Osteoblast (primary cell): ENCODE data around the gene SULT1C3. TPM values are rescaled to one million over a fixed set of nuclear protein-coding genes. Genes with fewer than 3 reads are reported as not detected.

Experiments
- DNase-seq: peaks from one replicate; pipeline ENCODE4 v3.0.0; 2011; ENCODE audit warnings: low spot score, mixed read lengths; ENCODE audit not compliant: insufficient read length; ENCODE audit errors: missing footprints
- H2AFZ ChIP-seq: 2 replicates; pipeline ENCODE4 v1.6.0; 2011; ENCODE audit warnings: mild to moderate bottlenecking, low read length
- H3K27ac ChIP-seq: 2 replicates; pipeline ENCODE4 v1.5.1; 2011; ENCODE audit warnings: mild to moderate bottlenecking, low read depth, low read length, moderate library complexity
- H3K27me3 ChIP-seq: 2 replicates; pipeline ENCODE4 v1.6.0; 2012; ENCODE audit warnings: mild to moderate bottlenecking, control low read depth, inconsistent platforms, low read length, moderate library complexity; ENCODE audit not compliant: insufficient read depth
- H3K36me3 ChIP-seq: 2 replicates; pipeline ENCODE4 v1.5.1; 2011; ENCODE audit warnings: mild to moderate bottlenecking, low read length, control low read depth, moderate library complexity; ENCODE audit not compliant: insufficient read depth
- H3K4me1 ChIP-seq: 2 replicates; pipeline ENCODE4 v1.5.1; 2011; ENCODE audit warnings: mild to moderate bottlenecking, low read length, control low read depth, moderate library complexity; ENCODE audit not compliant: insufficient read depth
- H3K4me2 ChIP-seq: 2 replicates; pipeline ENCODE4 v1.6.0; 2011; ENCODE audit warnings: mild to moderate bottlenecking, low read length; ENCODE audit not compliant: insufficient read depth
- H3K4me3 ChIP-seq: fragments of 200-600 bp; sonication (generic); 3 replicates; pipeline ENCODE4 v1.5.1; 2012; ENCODE audit warnings: mild to moderate bottlenecking, low read length, inconsistent platforms; ENCODE audit not compliant: insufficient read depth
- H3K79me2 ChIP-seq: 2 replicates; pipeline ENCODE4 v1.6.0; 2012; ENCODE audit warnings: mild to moderate bottlenecking, low read length, control low read depth, inconsistent platforms; ENCODE audit not compliant: insufficient read depth
- H3K9me3 ChIP-seq: 2 replicates; pipeline ENCODE4 v1.5.1; 2011; ENCODE audit warnings: low read depth, low read length, control low read depth
- H4K20me1 ChIP-seq: 2 replicates; pipeline ENCODE4 v1.6.0; 2012; ENCODE audit warnings: mild to moderate bottlenecking, low read length, control low read depth; ENCODE audit not compliant: insufficient read depth
- CTCF ChIP-seq: IDR thresholded peaks from 2 replicates; pipeline ENCODE4 v1.5.1; 2011; ENCODE audit warnings: mild to moderate bottlenecking, low read depth, low read length, moderate library complexity; ENCODE audit errors: extremely low read depth
- total RNA-seq: library from RNA; depleted of rRNA; stranded (reverse); fragments of >200 nt; gene quantifications from 2 replicates; pipeline ENCODE4 v1.2.3, GENCODE V29; 2012

The SULT1C3 gene
- total RNA-seq, 1 donor, result not detected

GRCh38 chr2:108199726-108200125 is 40.0 kb upstream of the SULT1C3 start:
- Histone ChIP-seq H3K4me3 (no peak overlapping the region), H3K27ac (no peak overlapping the region), H3K27me3 (no peaks in the 10 kb centered on the region), H3K79me2 (no peaks in the 10 kb centered on the region), H4K20me1 (no peaks in the 10 kb centered on the region), H3K4me1 (no peaks in the 10 kb centered on the region), H3K4me2 (no peak overlapping the region), H3K36me3 (no peaks in the 10 kb centered on the region), H3K9me3 (no peaks in the 10 kb centered on the region), H2AFZ (no peak overlapping the region)
- TF ChIP-seq CTCF, result no peak
- no peak for DNase-seq

- Histone ChIP-seq H3K4me3 (no peak overlapping the region), H3K27ac (no peak overlapping the region), H3K9me3 (no peaks in the 10 kb centered on the region), H3K79me2 (no peaks in the 10 kb centered on the region), H4K20me1 (no peaks in the 10 kb centered on the region), H2AFZ (no peak overlapping the region), H3K4me2 (no peak overlapping the region), H3K27me3 (no peaks in the 10 kb centered on the region), H3K36me3 (no peaks in the 10 kb centered on the region), H3K4me1 (no peaks in the 10 kb centered on the region)
- DNase-seq, result no peak
- TF ChIP-seq CTCF, result no peak
These were observed 39.2 kb upstream of the SULT1C3 start for GRCh38 chr2:108200569-108200968.

GRCh38 chr2:108212671-108213070 is 27.1 kb upstream of the SULT1C3 start:
- TF ChIP-seq CTCF, result no peak
- H3K9me3 ChIP-seq, result no peaks in the 10 kb centered on the region
- DNase-seq, result no peak
- H3K4me2 ChIP-seq, result no peak overlapping the region
- no peaks in the 10 kb centered on the region for H3K36me3 ChIP-seq
- no peak overlapping the region for H3K4me3 ChIP-seq
- H2AFZ ChIP-seq, result no peak overlapping the region
- no peaks in the 10 kb centered on the region for H4K20me1 ChIP-seq
- H3K79me2 ChIP-seq, result no peaks in the 10 kb centered on the region
- H3K27ac ChIP-seq, result no peak overlapping the region
- H3K27me3 ChIP-seq, result peaks cover 5% of the 10 kb centered on the region
- H3K4me1 ChIP-seq, result peaks cover 5% of the 10 kb centered on the region

- Histone ChIP-seq H3K27ac (peak overlapping the region; percentile 2), H3K4me3 (peak overlapping the region; percentile 58), H3K4me1 (peaks cover 8% of the 10 kb centered on the region), H3K4me2 (peak overlapping the region; percentile 81), H3K27me3 (peaks cover 5% of the 10 kb centered on the region), H3K36me3 (no peaks in the 10 kb centered on the region), H2AFZ (peak overlapping the region; percentile 97), H4K20me1 (no peaks in the 10 kb centered on the region), H3K79me2 (no peaks in the 10 kb centered on the region), H3K9me3 (no peaks in the 10 kb centered on the region)
- no peak for DNase-seq
- peak; percentile 72 for TF ChIP-seq CTCF
These were observed 24.0 kb upstream of the SULT1C3 start for GRCh38 chr2:108215794-108216211.
